Hippocampal formation (tissue), 2 donors: Measurements from ENCODE around the gene INTS6L.
"Not testable (repeated sequence)": the region's sequence is repeated elsewhere in the genome, so short reads cannot be mapped to it uniquely, and the experiment has no call there.

Source experiments
- DNase-seq, 2 donors: peaks; one replicate each; lab custom pipeline; 2025; lab: John Stamatoyannopoulos, UW

Gene INTS6L

GRCh38 chrX:135605906-135606305 lies 85.4 kb downstream of the INTS6L start:
- DNase-seq = no peak

GRCh38 chrX:135624408-135625204 lies 104.1 kb downstream of the INTS6L start:
- DNase-seq = not testable (repeated sequence)

DNA sequence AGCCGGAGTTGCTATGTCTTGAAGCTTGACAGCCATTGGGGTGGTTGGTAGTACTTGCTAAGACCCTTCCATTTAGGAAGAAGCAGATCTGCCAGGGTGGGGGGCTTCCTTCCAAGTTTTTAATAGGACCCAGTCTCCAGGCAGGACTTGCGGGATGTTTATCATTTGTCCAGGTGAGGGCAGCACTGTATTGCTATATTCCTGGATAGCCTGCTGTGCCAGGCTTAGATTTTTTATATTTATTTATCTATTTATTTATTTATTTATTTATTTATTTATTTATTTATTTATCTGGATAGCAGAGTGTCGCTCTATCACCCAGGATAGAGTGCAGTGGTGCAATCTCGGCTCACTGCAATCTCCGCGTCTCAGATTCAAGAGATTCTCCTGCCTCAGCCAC lies 105.5 kb downstream of the INTS6L start:
- DNase-seq = no peak

GRCh38 chrX:135629342-135629741 lies 108.9 kb downstream of the INTS6L start:
- no peak for DNase-seq
